Chondrocyte (in vitro differentiated cells): Measurements from ENCODE around the gene RNASEH2C. TPM values are rescaled to one million over a fixed set of nuclear protein-coding genes. Genes with fewer than 3 reads are reported as not detected.
"Not testable (repeated sequence)": the region's sequence is repeated elsewhere in the genome, so short reads cannot be mapped to it uniquely, and the experiment has no call there.

Experiments
- DNase-seq: peaks from one replicate; pipeline ENCODE4 v3.0.0; 2021; ENCODE audit warnings: mixed read lengths, low spot score
- H3K27ac Mint-ChIP-seq: one replicate; pipeline ENCODE4 v1.8.0; 2021; ENCODE audit warnings: mild to moderate bottlenecking, moderate library complexity, mixed read lengths; ENCODE audit not compliant: unreplicated experiment
- H3K27me3 Mint-ChIP-seq: 2 replicates; pipeline ENCODE4 v1.8.0; 2021; ENCODE audit warnings: low read depth, mixed read lengths
- H3K36me3 Mint-ChIP-seq: 2 replicates; pipeline ENCODE4 v1.8.0; 2021; ENCODE audit warnings: low read depth, mixed read lengths
- H3K4me1 Mint-ChIP-seq: 2 replicates; pipeline ENCODE4 v1.8.0; 2021; ENCODE audit warnings: low read depth, mild to moderate bottlenecking, mixed read lengths
- H3K4me3 Mint-ChIP-seq: one replicate; pipeline ENCODE4 v1.8.0; 2021; ENCODE audit warnings: mild to moderate bottlenecking, moderate library complexity, mixed read lengths; ENCODE audit not compliant: unreplicated experiment
- H3K9me3 Mint-ChIP-seq: 2 replicates; pipeline ENCODE4 v1.8.0; 2021; ENCODE audit warnings: low read depth, mixed read lengths
- total RNA-seq: library from RNA; stranded (reverse); gene quantifications from 3 replicates; pipeline ENCODE4 v1.2.1, GENCODE V29; 2021
- TF ChIP-seq, protein P1 (sequence below): fragments of 200-600 bp; sonication (generic); IDR thresholded peaks from 2 replicates; pipeline ENCODE4 v1.5.0; 2021; ENCODE audit warnings: antibody characterized with exemption, mild to moderate bottlenecking, moderate library complexity

The RNASEH2C gene
- total RNA-seq, 1 donor from 2014 or later = 42.7 TPM

DNA sequence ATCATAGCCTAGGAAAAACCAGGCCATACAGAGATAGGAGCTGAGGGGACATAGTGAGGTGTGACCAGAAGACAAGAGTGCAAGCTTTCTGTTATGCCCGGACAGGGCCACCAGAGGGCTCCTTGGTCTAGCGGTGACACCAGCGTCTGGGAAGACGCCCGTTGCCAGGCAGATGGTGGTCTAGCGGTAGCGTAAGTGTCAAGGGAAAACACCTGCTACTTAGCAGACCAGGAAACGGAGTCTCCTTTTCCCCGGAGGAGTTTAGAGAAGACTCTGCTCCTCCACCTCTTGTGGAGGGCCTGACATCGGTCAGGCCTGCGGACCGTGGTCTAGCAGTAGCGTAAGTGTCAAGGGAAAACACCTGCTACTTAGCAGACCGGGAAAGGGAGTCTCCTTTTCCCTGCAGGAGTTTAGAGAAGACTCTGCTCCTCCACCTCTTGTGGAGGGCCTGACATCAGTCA is 14.3 kb downstream of the RNASEH2C start:
- DNase-seq, H3K4me3 Mint-ChIP-seq, H3K27ac Mint-ChIP-seq, H3K4me1 Mint-ChIP-seq, H3K9me3 Mint-ChIP-seq, H3K36me3 Mint-ChIP-seq: not testable (repeated sequence)
- H3K27me3 Mint-ChIP-seq = peaks cover 14% of the 10 kb centered on the region
- TF ChIP-seq, protein P1, sequence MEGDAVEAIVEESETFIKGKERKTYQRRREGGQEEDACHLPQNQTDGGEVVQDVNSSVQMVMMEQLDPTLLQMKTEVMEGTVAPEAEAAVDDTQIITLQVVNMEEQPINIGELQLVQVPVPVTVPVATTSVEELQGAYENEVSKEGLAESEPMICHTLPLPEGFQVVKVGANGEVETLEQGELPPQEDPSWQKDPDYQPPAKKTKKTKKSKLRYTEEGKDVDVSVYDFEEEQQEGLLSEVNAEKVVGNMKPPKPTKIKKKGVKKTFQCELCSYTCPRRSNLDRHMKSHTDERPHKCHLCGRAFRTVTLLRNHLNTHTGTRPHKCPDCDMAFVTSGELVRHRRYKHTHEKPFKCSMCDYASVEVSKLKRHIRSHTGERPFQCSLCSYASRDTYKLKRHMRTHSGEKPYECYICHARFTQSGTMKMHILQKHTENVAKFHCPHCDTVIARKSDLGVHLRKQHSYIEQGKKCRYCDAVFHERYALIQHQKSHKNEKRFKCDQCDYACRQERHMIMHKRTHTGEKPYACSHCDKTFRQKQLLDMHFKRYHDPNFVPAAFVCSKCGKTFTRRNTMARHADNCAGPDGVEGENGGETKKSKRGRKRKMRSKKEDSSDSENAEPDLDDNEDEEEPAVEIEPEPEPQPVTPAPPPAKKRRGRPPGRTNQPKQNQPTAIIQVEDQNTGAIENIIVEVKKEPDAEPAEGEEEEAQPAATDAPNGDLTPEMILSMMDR = peak; percentile 86

GRCh38 chr11:65703846-65704245 is 16.8 kb downstream of the RNASEH2C start:
- no peaks in the 10 kb centered on the region for H3K36me3 Mint-ChIP-seq
- H3K27me3 Mint-ChIP-seq = peaks cover 28% of the 10 kb centered on the region
- no peaks in the 10 kb centered on the region for H3K4me1 Mint-ChIP-seq
- TF ChIP-seq, protein P1 = no peak
- H3K4me3 Mint-ChIP-seq = no peak overlapping the region
- no peaks in the 10 kb centered on the region for H3K9me3 Mint-ChIP-seq
- DNase-seq = no peak
- no peak overlapping the region for H3K27ac Mint-ChIP-seq

GRCh38 chr11:65701686-65702085 is 18.9 kb downstream of the RNASEH2C start:
- no peak overlapping the region for H3K27ac Mint-ChIP-seq
- no peaks in the 10 kb centered on the region for H3K9me3 Mint-ChIP-seq
- TF ChIP-seq, protein P1 = no peak
- no peaks in the 10 kb centered on the region for H3K4me1 Mint-ChIP-seq
- H3K27me3 Mint-ChIP-seq = peaks cover 36% of the 10 kb centered on the region
- H3K36me3 Mint-ChIP-seq = peaks cover 2% of the 10 kb centered on the region
- no peak overlapping the region for H3K4me3 Mint-ChIP-seq
- no peak for DNase-seq

GRCh38 chr11:65700399-65700798 is 20.2 kb downstream of the RNASEH2C start:
- TF ChIP-seq, protein P1 = no peak
- H3K4me1 Mint-ChIP-seq = no peaks in the 10 kb centered on the region
- no peak for DNase-seq
- H3K4me3 Mint-ChIP-seq = no peak overlapping the region
- no peak overlapping the region for H3K27ac Mint-ChIP-seq
- peaks cover 2% of the 10 kb centered on the region for H3K36me3 Mint-ChIP-seq
- H3K9me3 Mint-ChIP-seq = no peaks in the 10 kb centered on the region
- peaks cover 36% of the 10 kb centered on the region for H3K27me3 Mint-ChIP-seq

DNA sequence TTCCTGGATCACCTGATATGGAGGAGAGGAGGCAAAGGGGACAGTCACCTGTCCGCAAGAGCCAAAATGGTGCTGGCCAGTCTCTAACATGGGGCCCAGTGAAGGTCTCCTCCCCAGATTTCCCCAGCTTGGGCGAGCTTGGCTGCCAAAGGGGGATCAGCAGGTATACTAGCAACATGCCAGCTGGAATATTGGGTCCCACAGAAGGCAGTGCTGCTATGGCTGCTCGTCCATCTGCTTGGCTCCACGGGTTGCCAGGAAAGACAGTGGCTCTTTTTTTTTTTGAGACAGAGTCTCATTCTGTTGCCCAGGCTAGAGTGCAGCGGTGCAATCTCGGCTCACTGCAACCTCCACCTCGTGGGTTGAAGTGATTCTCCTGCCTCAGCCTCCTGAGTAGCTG is 21.3 kb downstream of the RNASEH2C start:
- Mint-ChIP-seq H3K4me1 (no peaks in the 10 kb centered on the region), H3K9me3 (no peaks in the 10 kb centered on the region), H3K4me3 (no peak overlapping the region), H3K36me3 (peaks cover 2% of the 10 kb centered on the region), H3K27ac (no peak overlapping the region), H3K27me3 (peaks cover 33% of the 10 kb centered on the region)
- TF ChIP-seq, protein P1 = no peak
- no peak for DNase-seq
